Right atrium auricular region (tissue), 2 donors: Measurements from ENCODE around the gene RALGAPA1. TPM values are rescaled to one million over a fixed set of nuclear protein-coding genes. Genes with fewer than 3 reads are reported as not detected.
"Not testable (repeated sequence)": the region's sequence is repeated elsewhere in the genome, so short reads cannot be mapped to it uniquely, and the experiment has no call there.

ENCODE experiments used
- DNase-seq: peaks from one replicate; pipeline ENCODE4 v3.0.0-alpha.2; 2019; ENCODE audit warnings: low spot score
- H3K27ac ChIP-seq, 2 donors: fragments of 200-600 bp; sonication (generic); 1 replicate in 1 of 2; 2 replicates in 1 of 2; pipeline ENCODE4 v1.5.1; 2016 to 2019
- H3K27me3 ChIP-seq, 2 donors: fragments of 200-600 bp; sonication (generic); one replicate each; pipeline versions ENCODE4 v1.5.1 to v1.6.0; 2017 to 2019
- H3K36me3 ChIP-seq: fragments of 200-600 bp; sonication (generic); one replicate; pipeline ENCODE4 v1.5.1; 2016
- H3K4me1 ChIP-seq, 2 donors: fragments of 200-600 bp; sonication (generic); one replicate each; pipeline versions ENCODE4 v1.5.1 to v1.6.0; 2017 to 2019
- H3K4me3 ChIP-seq, 2 donors: fragments of 200-600 bp; sonication (generic); 1 replicate in 1 of 2; 2 replicates in 1 of 2; pipeline ENCODE4 v1.5.1; 2017 to 2019; ENCODE audit warnings: mild to moderate bottlenecking in 1 of 2, moderate library complexity in 1 of 2
- H3K9me3 ChIP-seq, 2 donors: fragments of 200-600 bp; sonication (generic); one replicate each; pipeline ENCODE4 v1.5.1; 2019
- CTCF ChIP-seq, 2 donors: fragments of 200-600 bp; sonication (generic); IDR thresholded peaks; one replicate each; pipeline ENCODE4 v1.5.1; 2019; ENCODE audit warnings: antibody characterized with exemption in 2 of 2
- total RNA-seq, 2 donors: library from RNA; depleted of rRNA; stranded (reverse); fragments of >200 nt; gene quantifications; one replicate each; pipeline ENCODE4 v1.1.0, GENCODE V29; 2016

RALGAPA1 gene
- total RNA-seq, 2 donors from 2014 or later = 26.9 to 29.6 TPM

GRCh38 chr14:35631071-35631805 is 177.9 kb downstream of the RALGAPA1 start:
- peaks cover 26% of the 10 kb centered on the region for H3K36me3 ChIP-seq
- no peaks in the 10 kb centered on the region for H3K27me3 ChIP-seq
- no peak for TF ChIP-seq CTCF (IDR thresholded peaks at IDR 0.05)
- no peak overlapping the region for H3K27ac ChIP-seq
- no peak overlapping the region for H3K4me3 ChIP-seq
- no peaks in the 10 kb centered on the region for H3K4me1 ChIP-seq
- no peak for DNase-seq
- H3K9me3 ChIP-seq = no peaks in the 10 kb centered on the region

- Histone ChIP-seq H3K9me3 (no peaks in the 10 kb centered on the region), H3K4me1 (no peaks in the 10 kb centered on the region), H3K27me3 (no peaks in the 10 kb centered on the region), H3K27ac (no peak overlapping the region), H3K4me3 (no peak overlapping the region), H3K36me3 (peaks cover 3% of the 10 kb centered on the region)
- no peak for DNase-seq
- no peak for TF ChIP-seq CTCF (IDR thresholded peaks at IDR 0.05)
Measured at GRCh38 chr14:35628989-35629388, 180.1 kb downstream of the RALGAPA1 start.

GRCh38 chr14:35626947-35627346 is 182.1 kb downstream of the RALGAPA1 start:
- H3K27me3 ChIP-seq, H3K27ac ChIP-seq, H3K4me3 ChIP-seq, H3K36me3 ChIP-seq, H3K9me3 ChIP-seq, DNase-seq, H3K4me1 ChIP-seq: not testable (repeated sequence)

- DNase-seq, H3K27me3 ChIP-seq, H3K36me3 ChIP-seq, H3K27ac ChIP-seq, H3K4me1 ChIP-seq, H3K4me3 ChIP-seq: not testable (repeated sequence)
- peaks cover 0 to 13% of the 10 kb centered on the region in 2 donors for H3K9me3 ChIP-seq
Measured at GRCh38 chr14:35621996-35622395, 187.1 kb downstream of the RALGAPA1 start.

- peaks cover 0 to 13% of the 10 kb centered on the region in 2 donors for H3K9me3 ChIP-seq
- not testable (repeated sequence) for H3K4me3 ChIP-seq, H3K27ac ChIP-seq, H3K4me1 ChIP-seq, H3K27me3 ChIP-seq, DNase-seq, H3K36me3 ChIP-seq
Measured at GRCh38 chr14:35619998-35620397, 189.1 kb downstream of the RALGAPA1 start.

- H3K27me3 ChIP-seq, DNase-seq, H3K36me3 ChIP-seq, H3K4me1 ChIP-seq, H3K4me3 ChIP-seq, H3K27ac ChIP-seq: not testable (repeated sequence)
- peaks cover 0 to 13% of the 10 kb centered on the region in 2 donors for H3K9me3 ChIP-seq
Measured at GRCh38 chr14:35619461-35619860, 189.6 kb downstream of the RALGAPA1 start.

GRCh38 chr14:35617500-35617899 is 191.6 kb downstream of the RALGAPA1 start:
- peaks cover 7% of the 10 kb centered on the region for H3K36me3 ChIP-seq
- H3K27ac ChIP-seq = no peak overlapping the region
- H3K9me3 ChIP-seq = peaks cover 0 to 13% of the 10 kb centered on the region in 2 donors
- DNase-seq = no peak
- no peak for TF ChIP-seq CTCF (IDR thresholded peaks at IDR 0.05)
- H3K27me3 ChIP-seq = no peaks in the 10 kb centered on the region
- no peak overlapping the region for H3K4me3 ChIP-seq
- no peaks in the 10 kb centered on the region for H3K4me1 ChIP-seq

GRCh38 chr14:35607380-35607779 is 201.7 kb downstream of the RALGAPA1 start:
- H3K4me3 ChIP-seq = no peak overlapping the region
- H3K9me3 ChIP-seq = no peaks in the 10 kb centered on the region
- no peak overlapping the region for H3K27ac ChIP-seq
- no peaks in the 10 kb centered on the region for H3K27me3 ChIP-seq
- DNase-seq = no peak
- H3K36me3 ChIP-seq = peaks cover 16% of the 10 kb centered on the region
- no peaks in the 10 kb centered on the region for H3K4me1 ChIP-seq
- TF ChIP-seq CTCF (IDR thresholded peaks at IDR 0.05) = no peak
